Colonic mucosa (tissue), 4 donors: Measurements from ENCODE around the gene AGO4. TPM values are rescaled to one million over a fixed set of nuclear protein-coding genes. Genes with fewer than 3 reads are reported as not detected.

ENCODE experiments used
- DNase-seq: peaks from one replicate; pipeline ENCODE4 v3.0.0-alpha.2; 2020
- H3K27ac ChIP-seq: fragments of 200-600 bp; one replicate; pipeline ENCODE4 v1.8.0; 2021
- H3K27me3 ChIP-seq: fragments of 200-600 bp; one replicate; pipeline ENCODE4 v1.8.0; 2021
- H3K36me3 ChIP-seq: fragments of 200-600 bp; one replicate; pipeline ENCODE4 v1.8.0; 2021
- H3K4me1 ChIP-seq: fragments of 200-600 bp; one replicate; pipeline ENCODE4 v1.8.0; 2021; ENCODE audit warnings: mild to moderate bottlenecking
- H3K4me3 ChIP-seq: fragments of 200-600 bp; one replicate; pipeline ENCODE4 v1.8.0; 2021
- H3K9ac ChIP-seq, 2 donors: one replicate each; pipeline ENCODE4 v1.7.0; 2013; ENCODE audit warnings: control low read depth in 2 of 2, low read depth in 2 of 2, low read length in 2 of 2
- H3K9me3 ChIP-seq: fragments of 200-600 bp; one replicate; pipeline ENCODE4 v1.8.0; 2021
- CTCF ChIP-seq: fragments of 200-600 bp; IDR thresholded peaks from one replicate; pipeline ENCODE4 v1.8.0; 2022; ENCODE audit warnings: antibody characterized with exemption, mild to moderate bottlenecking
- intact Hi-C: fragments of 100-400 bp; cut with DNase I; formaldehyde crosslinking; loops from one replicate; pipeline ENCODE4 v1.14.1; 2022
- total RNA-seq, 2 donors: library from RNA; stranded (reverse); fragmentation: NEBNext Ultra II Directional in 1 of 2; extraction: Animal tissue kit (Norgen Biotek cat#: 25700) in 1 of 2; gene quantifications; one replicate each; pipeline ENCODE4 v1.2.1, GENCODE V29; 2021
- donor health status: healthy.
- donor health status: DM: no; HTN: no; CAD: no.
- donor health status: DM: no; HTN: no; CAD: no.

The AGO4 gene
- total RNA-seq, 2 donors from 2014 or later: 7.4 to 17.5 TPM

- no peak overlapping the region for H3K27ac ChIP-seq
- no peaks in the 10 kb centered on the region for H3K36me3 ChIP-seq
- DNase-seq: no peak
- H3K4me3 ChIP-seq: no peak overlapping the region
- H3K9ac ChIP-seq: no peak overlapping the region
- no peaks in the 10 kb centered on the region for H3K27me3 ChIP-seq
- H3K4me1 ChIP-seq: no peaks in the 10 kb centered on the region
- TF ChIP-seq CTCF: peak; percentile 11
- intact Hi-C loops: no loop called here
- no peaks in the 10 kb centered on the region for H3K9me3 ChIP-seq
Measured at GRCh38 chr1:35857830-35858229, 50.0 kb downstream of the AGO4 start.

- DNase-seq: no peak
- Histone ChIP-seq H3K27ac (no peak overlapping the region), H3K36me3 (no peaks in the 10 kb centered on the region), H3K9ac (no peak overlapping the region), H3K9me3 (no peaks in the 10 kb centered on the region), H3K4me1 (no peaks in the 10 kb centered on the region), H3K27me3 (no peaks in the 10 kb centered on the region), H3K4me3 (no peak overlapping the region)
- TF ChIP-seq CTCF: no peak
- intact Hi-C loops: no loop called here
Measured at GRCh38 chr1:35860696-35861095, 52.9 kb downstream of the AGO4 start.

GRCh38 chr1:35863136-35863535 lies 55.3 kb downstream of the AGO4 start:
- no peak for DNase-seq
- no peak for TF ChIP-seq CTCF
- Histone ChIP-seq H3K27me3 (no peaks in the 10 kb centered on the region), H3K4me1 (no peaks in the 10 kb centered on the region), H3K4me3 (no peak overlapping the region), H3K27ac (no peak overlapping the region), H3K36me3 (no peaks in the 10 kb centered on the region), H3K9me3 (no peaks in the 10 kb centered on the region), H3K9ac (no peak overlapping the region)
- intact Hi-C loops: no loop called here

- TF ChIP-seq CTCF: no peak
- no peak for DNase-seq
- Histone ChIP-seq H3K36me3 (no peaks in the 10 kb centered on the region), H3K9ac (no peak overlapping the region), H3K27ac (no peak overlapping the region), H3K9me3 (no peaks in the 10 kb centered on the region), H3K4me1 (no peaks in the 10 kb centered on the region), H3K27me3 (no peaks in the 10 kb centered on the region), H3K4me3 (no peak overlapping the region)
- intact Hi-C loops: no loop called here
Measured at GRCh38 chr1:35863881-35864625, 56.2 kb downstream of the AGO4 start.

GRCh38 chr1:35864813-35865212 lies 57.0 kb downstream of the AGO4 start:
- Histone ChIP-seq H3K9me3 (no peaks in the 10 kb centered on the region), H3K4me3 (no peak overlapping the region), H3K4me1 (no peaks in the 10 kb centered on the region), H3K27me3 (no peaks in the 10 kb centered on the region), H3K36me3 (no peaks in the 10 kb centered on the region), H3K27ac (no peak overlapping the region), H3K9ac (no peak overlapping the region)
- TF ChIP-seq CTCF: no peak
- intact Hi-C loops: no loop called here
- DNase-seq: no peak
